T follicular helper cell (primary cell): Measurements from ENCODE around the gene OLA1.

Experiments
- DNase-seq: peaks from one replicate; pipeline ENCODE4 v3.0.0-alpha.2; 2020; ENCODE audit warnings: low read depth

OLA1 gene

GRCh38 chr2:174180165-174180724 is 68.1 kb downstream of the OLA1 start:
- DNase-seq: no peak

DNA sequence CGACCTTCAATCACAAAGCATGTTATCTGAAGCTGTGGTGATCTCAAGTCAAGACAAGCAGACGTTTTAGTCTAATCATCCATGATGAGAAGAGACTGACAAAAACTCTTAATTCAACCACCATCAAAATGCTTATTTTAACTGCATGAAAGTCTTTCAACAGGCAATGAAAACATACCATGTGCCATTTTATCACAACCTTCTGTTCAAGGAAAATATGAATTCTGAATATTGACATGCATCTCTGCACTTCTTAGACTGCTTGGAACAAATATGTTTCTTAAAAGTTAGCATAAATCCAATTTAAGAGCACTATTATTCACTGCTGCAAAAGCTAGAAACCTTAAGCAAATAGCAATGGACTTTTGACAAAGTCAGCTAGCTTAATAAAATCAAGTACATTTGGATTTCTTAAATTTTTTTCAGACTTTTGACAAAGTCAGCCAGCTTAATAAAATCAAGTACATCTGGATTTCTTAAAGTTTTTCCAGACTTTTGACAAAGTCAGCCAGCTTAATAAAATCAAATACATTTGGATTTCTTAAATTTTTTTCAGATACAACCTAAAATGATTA is 70.9 kb downstream of the OLA1 start:
- no peak for DNase-seq

DNA sequence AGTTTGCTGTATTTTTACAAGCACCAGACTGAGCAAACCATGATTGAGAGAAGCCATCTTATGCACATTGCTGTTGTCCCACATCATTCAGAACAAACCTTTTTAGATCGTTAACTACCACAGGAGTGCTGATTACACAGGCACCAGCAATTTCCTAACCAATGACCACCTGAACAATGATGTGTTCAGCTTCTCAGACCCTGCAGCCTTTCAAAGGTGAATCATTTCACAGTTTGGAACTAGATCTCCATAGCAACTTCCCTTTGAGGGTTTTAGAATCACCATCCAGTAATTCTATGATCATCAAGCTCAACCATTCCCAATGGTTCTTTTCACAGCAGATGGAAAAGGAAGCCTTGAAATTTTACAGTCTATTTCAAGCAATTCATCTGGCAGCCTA is 71.4 kb downstream of the OLA1 start:
- DNase-seq: no peak

- no peak for DNase-seq
Observed at GRCh38 chr2:174174741-174175140, 73.6 kb downstream of the OLA1 start.

DNA sequence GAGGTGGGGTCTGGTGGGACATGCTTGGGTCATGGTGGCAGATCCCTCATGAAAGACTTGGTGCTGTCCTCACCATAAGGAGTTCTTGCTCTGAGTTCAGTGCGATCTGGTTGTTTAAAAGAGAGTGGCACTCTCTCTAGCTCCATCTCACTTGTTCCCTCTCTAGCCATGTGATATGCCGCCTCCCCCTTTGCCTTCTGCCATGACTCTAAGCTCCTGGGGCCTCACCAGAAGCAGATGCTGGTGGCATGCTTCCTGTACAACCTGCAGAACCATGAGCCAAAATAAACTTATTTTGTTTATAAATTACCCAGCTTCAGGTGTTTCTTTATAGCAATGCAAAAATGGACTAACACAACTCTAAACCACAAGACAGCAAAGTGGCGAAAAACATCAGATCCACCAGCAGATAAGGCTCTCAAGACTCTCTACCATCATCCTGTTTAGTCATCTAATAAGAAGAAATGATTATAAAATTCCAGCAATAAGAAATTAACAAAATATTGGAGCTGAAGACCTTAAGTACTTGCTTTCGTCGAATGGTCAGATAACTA is 75.5 kb downstream of the OLA1 start:
- no peak for DNase-seq

DNA sequence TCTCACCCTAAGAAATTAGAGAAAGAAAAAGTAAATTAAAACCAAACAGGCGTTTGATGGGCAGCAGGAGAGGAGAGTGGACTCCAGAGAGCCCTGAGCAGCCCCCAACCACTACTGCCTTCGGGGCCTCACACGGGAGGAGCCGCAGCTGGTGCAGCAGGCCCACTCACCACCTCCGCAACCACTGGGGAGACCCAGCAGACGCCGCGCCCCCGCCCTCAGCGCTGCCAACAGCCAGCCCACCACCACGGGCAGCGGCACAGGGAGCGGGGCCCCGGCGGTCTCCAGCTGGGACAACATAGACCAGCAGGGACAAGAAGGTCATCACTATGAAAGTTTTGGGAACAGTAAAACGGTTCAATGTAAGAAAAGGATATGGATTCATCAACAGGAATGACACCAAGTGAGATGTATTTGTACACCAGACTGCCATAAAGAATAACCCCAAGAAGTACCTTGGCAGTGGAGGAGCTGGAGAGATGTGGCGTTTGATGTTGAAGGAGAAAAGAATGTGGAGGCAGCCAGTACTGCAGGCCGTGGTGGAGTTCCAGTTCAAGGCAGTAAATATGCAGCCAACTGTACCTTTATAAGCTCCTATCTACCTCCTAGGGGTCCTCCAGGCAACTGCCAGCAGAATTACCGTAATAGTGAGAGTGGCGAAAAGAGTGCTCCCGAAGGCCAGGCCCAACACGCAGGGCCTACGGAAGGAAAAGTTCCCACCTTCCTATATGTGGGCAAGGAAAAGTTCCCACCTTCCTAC is 76.5 kb downstream of the OLA1 start:
- no peak for DNase-seq

DNA sequence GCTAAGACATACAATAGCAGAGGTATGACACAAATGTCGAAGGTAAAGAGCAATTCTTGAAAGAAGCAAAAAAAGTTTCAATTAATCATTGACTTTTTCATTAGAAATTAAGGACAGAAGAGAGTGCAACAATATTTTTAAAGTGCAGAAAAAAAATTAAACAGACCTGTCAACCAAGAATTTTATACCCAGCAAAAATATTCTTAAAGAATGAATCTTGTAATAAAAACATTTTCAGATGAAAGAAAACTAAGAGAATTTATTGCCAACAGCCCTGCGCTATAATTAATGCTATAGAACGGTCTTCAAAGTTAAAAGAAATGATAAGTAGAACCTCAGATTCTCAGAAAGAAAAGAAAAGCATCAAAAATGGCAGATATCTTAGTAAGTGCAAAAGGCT is 79.0 kb downstream of the OLA1 start:
- DNase-seq: no peak

DNA sequence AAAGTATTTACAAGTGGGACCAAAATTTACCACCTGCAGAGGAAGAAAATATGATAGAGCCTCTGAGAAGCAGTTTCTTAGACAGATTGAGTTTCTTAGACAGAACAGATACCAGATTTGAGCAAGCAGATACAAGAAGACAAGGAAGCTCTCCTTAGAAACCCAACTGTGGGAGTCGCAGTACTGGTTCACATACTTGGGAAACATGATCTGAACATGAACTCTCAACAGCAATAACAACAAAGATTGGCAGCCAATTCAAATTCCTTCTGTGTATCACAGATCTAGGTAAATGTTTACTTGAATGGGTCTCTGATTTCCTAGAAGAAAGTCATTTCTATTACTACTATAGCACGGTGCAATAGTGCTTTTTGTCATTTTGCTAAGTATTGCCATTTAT is 82.1 kb downstream of the OLA1 start:
- DNase-seq: no peak

DNA sequence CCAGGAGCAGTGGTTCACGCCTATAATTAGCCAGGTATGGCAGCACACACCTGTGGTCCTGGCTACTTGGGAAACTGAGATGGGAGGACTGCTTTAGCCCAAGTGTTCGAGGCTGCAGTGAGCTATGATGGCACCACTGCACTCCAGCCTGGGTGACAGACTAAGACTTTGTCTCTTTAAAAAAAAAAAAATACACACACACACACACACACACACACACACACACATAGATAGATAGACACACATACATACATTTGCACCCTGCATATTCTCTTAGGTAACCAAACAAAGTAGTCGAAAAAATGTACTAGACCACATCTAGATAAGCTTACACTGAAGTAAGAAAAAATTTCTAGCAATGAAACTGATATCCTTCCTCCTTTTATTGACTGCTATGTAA is 86.8 kb downstream of the OLA1 start:
- no peak for DNase-seq

GRCh38 chr2:174158003-174158402 is 90.3 kb downstream of the OLA1 start:
- no peak for DNase-seq

DNA sequence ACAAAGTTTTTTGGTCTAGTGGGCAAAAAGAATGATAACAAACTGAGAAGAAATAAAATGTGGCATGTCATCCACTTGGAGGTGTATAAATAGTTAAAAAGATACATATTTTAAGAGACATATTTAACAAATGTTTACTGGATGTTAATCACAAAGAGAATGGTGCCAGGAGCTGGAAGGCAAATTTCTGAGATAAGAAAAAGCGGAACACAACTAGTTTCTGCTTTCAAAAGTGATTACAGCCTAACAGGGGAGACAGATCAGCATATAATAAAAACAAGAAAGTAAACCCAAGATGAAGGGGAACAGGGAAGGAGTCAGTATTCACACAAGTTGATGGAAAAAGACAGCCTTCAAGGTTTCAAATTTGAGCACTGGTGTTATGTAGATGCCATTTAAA is 91.3 kb downstream of the OLA1 start:
- DNase-seq: no peak

GRCh38 chr2:174153757-174154680 is 94.3 kb downstream of the OLA1 start:
- no peak for DNase-seq

- no peak for DNase-seq
Observed at GRCh38 chr2:174149530-174149929, 98.8 kb downstream of the OLA1 start.

GRCh38 chr2:174148833-174149232 is 99.5 kb downstream of the OLA1 start:
- DNase-seq: no peak

GRCh38 chr2:174145827-174146226 is 102.5 kb downstream of the OLA1 start:
- no peak for DNase-seq

- DNase-seq: no peak
Observed at GRCh38 chr2:174142290-174142689, 106.0 kb downstream of the OLA1 start.

DNA sequence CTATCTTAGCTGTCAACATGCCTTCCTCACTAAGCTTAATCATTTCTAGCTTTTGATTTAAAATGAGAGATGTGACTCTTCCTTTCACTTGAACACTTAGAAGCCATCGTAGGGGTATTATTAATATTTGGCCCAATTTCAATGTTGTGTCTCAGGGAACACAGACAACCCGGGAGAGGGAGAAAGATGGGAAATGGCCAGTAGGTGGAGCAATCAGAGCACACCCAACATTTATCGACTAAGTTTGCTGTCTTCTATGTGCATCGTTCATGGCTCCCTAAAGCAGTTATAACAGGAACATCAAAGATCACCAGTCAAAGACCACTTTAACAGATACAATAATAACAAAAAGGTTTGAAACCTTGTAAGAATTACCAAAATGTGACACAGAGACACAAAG is 110.2 kb downstream of the OLA1 start:
- DNase-seq: no peak

- DNase-seq: no peak
Observed at GRCh38 chr2:174135981-174136380, 112.4 kb downstream of the OLA1 start.

GRCh38 chr2:174125090-174125489 is 123.2 kb downstream of the OLA1 start:
- no peak for DNase-seq

DNA sequence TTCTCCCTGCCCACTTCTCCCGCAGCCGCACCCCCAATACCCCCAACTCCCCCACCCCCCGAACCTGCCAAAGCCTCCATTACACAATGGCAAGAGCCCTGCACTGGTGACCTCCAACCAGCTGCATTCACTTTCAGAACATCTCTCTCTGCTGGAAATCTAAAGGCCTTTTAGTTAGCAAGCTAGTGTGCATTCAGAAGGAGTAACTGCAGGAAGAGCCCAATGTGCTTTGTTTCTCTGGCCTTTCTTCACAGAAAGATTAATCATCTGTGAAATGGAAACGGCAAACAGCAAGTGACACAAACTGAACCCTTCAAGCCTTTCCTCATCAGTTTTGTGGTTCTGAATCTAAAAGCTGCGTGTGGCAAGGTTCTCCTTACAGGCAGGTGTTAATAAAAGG is 124.2 kb downstream of the OLA1 start:
- no peak for DNase-seq

GRCh38 chr2:174122185-174122584 is 126.1 kb downstream of the OLA1 start:
- no peak for DNase-seq

DNA sequence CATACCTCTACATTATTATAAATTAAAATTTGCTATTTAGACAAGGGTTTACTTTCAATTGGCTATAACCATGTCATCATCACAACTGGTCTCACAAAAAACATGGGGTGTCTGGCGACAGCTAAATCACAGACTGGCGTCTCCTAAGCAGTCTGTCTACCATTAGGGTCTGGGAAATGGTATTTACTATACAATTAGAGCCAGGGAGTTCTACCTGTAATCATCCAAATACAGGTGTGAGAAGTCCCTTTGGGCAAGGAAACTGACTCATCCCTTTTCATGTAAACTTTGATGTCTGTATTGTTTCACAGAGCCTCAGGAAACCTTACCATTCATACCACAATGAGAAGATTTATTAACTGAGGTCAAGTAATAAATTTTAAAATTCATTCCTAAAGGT is 126.7 kb downstream of the OLA1 start:
- DNase-seq: no peak
